HepG2 (cell line): ENCODE measurements around the gene CCDC73. TPM values are rescaled to one million over a fixed set of nuclear protein-coding genes. Genes with fewer than 3 reads are reported as not detected.

Experiments
- ATAC-seq: fragments of 200-7000 bp; cut with Tn5 transposase; 3 replicates; pipeline ENCODE4 v1.9.1; 2020; ENCODE audit warnings: mild to moderate bottlenecking, moderate library complexity
- BruUV-seq: library from RNA; stranded (reverse); fragments of 400-500 nt; replicated peaks from 2 replicates; lab custom pipeline; 2021; lab: Mats Ljungman, UMichigan
- CTCF ChIA-PET: fragments of 300-600 bp; formaldehyde crosslinking; extraction: SDS; loops from one replicate; lab custom pipeline; 2021; ENCODE audit warnings: low total read pairs, inconsistent platforms, low intra/inter-chr PET ratio; lab: Yijun Ruan, JAX
- POLR2A ChIA-PET: fragments of 350-600 bp; sonication (Branson Sonifier 250); formaldehyde crosslinking; loops from one replicate; lab custom pipeline; 2020; ENCODE audit warnings: antibody characterized with exemption, inconsistent platforms; lab: Yijun Ruan, JAX
- DNase-seq: peaks from one replicate; pipeline ENCODE4 v3.0.0-alpha.2; 2015; ENCODE audit warnings: low spot score
- FAIRE-seq: peaks from 3 replicates; lab custom pipeline; 2011; peaks lifted over from hg19 to GRCh38; lab: Jason Lieb, UNC
- H2AFZ ChIP-seq: one replicate; pipeline ENCODE4 v1.6.1; 2011; ENCODE audit warnings: low read length, inconsistent platforms
- H3K27ac ChIP-seq: fragments of 300-600 bp; 3 replicates; pipeline ENCODE4 v1.8.0; 2011; ENCODE audit warnings: mixed run types, mild to moderate bottlenecking, mixed read lengths, low read length, inconsistent platforms; ENCODE audit not compliant: insufficient read depth; ENCODE audit errors: extremely low read length
- H3K27me3 ChIP-seq, 2 experiments: fragments of 200-600 bp in 1 of 2; 2 replicates in 1 of 2; 3 replicates in 1 of 2; pipeline versions ENCODE4 v1.6.0 to v1.8.0; 2011; ENCODE audit warnings: low read length in 2 of 2, mild to moderate bottlenecking in 2 of 2, moderate library complexity in 2 of 2, inconsistent platforms in 1 of 2; ENCODE audit not compliant: insufficient read depth in 2 of 2, control insufficient read depth in 1 of 2
- H3K36me3 ChIP-seq, 2 experiments: fragments of 200-600 bp in 1 of 2; replicated peaks in 1 of 2; 2 replicates in 1 of 2; 3 replicates in 1 of 2; pipeline versions ENCODE4 v1.5.1 to v1.8.0; 2011; ENCODE audit warnings: low read length in 2 of 2, inconsistent platforms in 1 of 2; ENCODE audit not compliant: insufficient read depth in 2 of 2, control insufficient read depth in 1 of 2
- H3K4me1 ChIP-seq: 2 replicates; pipeline ENCODE4 v1.5.1; 2012; ENCODE audit warnings: low read length, inconsistent platforms; ENCODE audit not compliant: insufficient read depth
- H3K4me2 ChIP-seq: 2 replicates; pipeline ENCODE4 v1.6.0; 2011; ENCODE audit warnings: low read depth, low read length, inconsistent platforms
- H3K4me3 ChIP-seq, 3 experiments: fragments of 200-600 bp in 1 of 3; sonication (generic), shearing (Covaris generic) in 1 of 3; replicated peaks in 1 of 3; 2 replicates each; pipeline ENCODE4 v1.5.1; 2011 to 2016; ENCODE audit warnings: low read length in 3 of 3, inconsistent platforms in 2 of 3, low read depth in 2 of 3, mild to moderate bottlenecking in 2 of 3, control low read depth in 1 of 3, mixed read lengths in 1 of 3; ENCODE audit not compliant: insufficient read depth in 1 of 3
- H3K79me2 ChIP-seq: one replicate; pipeline ENCODE4 v1.6.1; 2011; ENCODE audit warnings: low read length, inconsistent platforms; ENCODE audit not compliant: insufficient read depth
- H3K9ac ChIP-seq: 2 replicates; pipeline ENCODE4 v1.6.0; 2011; ENCODE audit warnings: mild to moderate bottlenecking, low read depth, low read length, inconsistent platforms; ENCODE audit not compliant: insufficient read depth
- H3K9me3 ChIP-seq: 2 replicates; pipeline ENCODE4 v1.5.1; 2012; ENCODE audit warnings: mild to moderate bottlenecking, low read length
- H4K20me1 ChIP-seq: 2 replicates; pipeline ENCODE4 v1.6.0; 2011; ENCODE audit warnings: inconsistent platforms, mild to moderate bottlenecking, low read length, moderate library complexity; ENCODE audit not compliant: insufficient read depth
- CBX2 ChIP-seq, 2 experiments: fragments of 200-600 bp in 1 of 2; sonication (generic); formaldehyde crosslinking in 1 of 2; IDR thresholded peaks; 2 replicates each; pipeline versions ENCODE4 v1.7.0 to v1.8.1; 2018 to 2022; ENCODE audit warnings: low read depth in 2 of 2, low read length in 1 of 2, mild to moderate bottlenecking in 1 of 2, missing genetic modification reagents in 1 of 2
- HMGXB3 ChIP-seq: sonication (generic); formaldehyde crosslinking; IDR thresholded peaks from 2 replicates; pipeline ENCODE4 v1.4.0; 2020; ENCODE audit warnings: missing genetic modification reagents, borderline replicate concordance
- NFAT5 ChIP-seq: sonication (generic); formaldehyde crosslinking; IDR thresholded peaks from 2 replicates; pipeline ENCODE4 v1.4.0; 2020; ENCODE audit warnings: missing genetic modification reagents
- ZNF256 ChIP-seq: sonication (generic); formaldehyde crosslinking; conservative IDR thresholded peaks from 2 replicates; pipeline ENCODE4 v1.4.0; 2020; ENCODE audit warnings: missing genetic modification reagents
- ZNF644 ChIP-seq: IDR thresholded peaks from 2 replicates; pipeline ENCODE4 v1.6.1; 2016; ENCODE audit warnings: low read depth
- ZNF747 ChIP-seq: sonication (generic); formaldehyde crosslinking; IDR thresholded peaks from 2 replicates; pipeline ENCODE4 v1.8.1; 2023; ENCODE audit warnings: missing genetic modification reagents, mild to moderate bottlenecking, borderline replicate concordance
- WGBS: methylation state at CpG from one replicate; pipeline ENCODE4 v1.1.6; 2017; ENCODE audit warnings: low lambda C conversion rate; 5-methylcytosine and 5-hydroxymethylcytosine counted together
- in situ Hi-C: cut with HindIII; loops from 2 replicates; pipeline ENCODE4 v1.10.0; 2017; ENCODE audit warnings: low pct_unique_long_range_greater_than_20kb; ENCODE audit not compliant: extremely low pct_ligation_motif_present
- intact Hi-C: fragments of 100-400 bp; cut with micrococcal nuclease; formaldehyde crosslinking; loops from one replicate; pipeline ENCODE4 v1.10.0; 2022; ENCODE audit not compliant: unreplicated experiment
- polyA plus RNA-seq, 8 experiments: library from polyadenylated mRNA; depleted of rRNA in 3 of 8; stranded (reverse) in 7 of 8; unstranded in 1 of 8; fragments of >200 nt; fragmentation: Illumina TruSeq in 4 of 8; extraction: Trizol in 4 of 8; gene quantifications; 2 replicates each; pipeline versions ENCODE4 v1.2.1 to v1.2.3, GENCODE V29; 2011 to 2016; ENCODE audit warnings: low read depth in 4 of 8, missing spikeins in 1 of 8, mixed read lengths in 1 of 8; ENCODE audit not compliant: insufficient read depth in 1 of 8
- total RNA-seq, 5 experiments: library from RNA; depleted of rRNA; stranded (reverse); fragments of >200 nt; fragmentation: Illumina TruSeq; extraction: Trizol; gene quantifications; 2 replicates each; pipeline ENCODE4 v1.2.3, GENCODE V29; 2016; ENCODE audit warnings: low read depth in 1 of 5

CCDC73 gene
- total and polyA plus RNA-seq, 2 of the 13 experiments (the other 11 are each of a cell fraction or from before 2014, with no cell fraction given), result 0.01 to 0.11 TPM

GRCh38 chr11:32829680-32830412 is 35.4 kb upstream of the CCDC73 start, which contains the start of gene PRRG4 (continued):
- no peak for TF ChIP-seq NFAT5 (CRISPR knock-in tag)
- TF ChIP-seq CBX2 (IDR thresholded peaks at IDR 0.05; ENCODE audit: low read depth, low read length), result no peak
- TF ChIP-seq CBX2 (CRISPR knock-in tag; IDR thresholded peaks at IDR 0.05; ENCODE audit: low read depth), result no peak
- TF ChIP-seq ZNF644 (CRISPR knock-in tag), result no peak
- TF ChIP-seq, all 625 proteins: peak for 50

GRCh38 chr11:32829157-32829679 is 34.8 kb upstream of the CCDC73 start:
- ChIA-PET POLR2A (no interaction called here), CTCF (no interaction called here)
- Histone ChIP-seq H3K4me2 (peak overlapping the region; percentile 86), H3K4me1 (peaks cover 10% of the 10 kb centered on the region), H3K36me3 (no peaks in the 10 kb centered on the region), H3K27ac (no peak overlapping the region), H3K27me3 (peaks cover 0 to 5% of the 10 kb centered on the region in 2 experiments; a peak in 1 of 5 replicates), H3K79me2 (no peaks in the 10 kb centered on the region), H3K4me3 (peak overlapping the region; percentile 51 to 80 (median 64)), H4K20me1 (no peaks in the 10 kb centered on the region), H3K9ac (peak overlapping the region; percentile 55), H2AFZ (peak overlapping the region; percentile 37), H3K9me3 (no peaks in the 10 kb centered on the region)
- WGBS, result 8% methylated on average over 12 of the region's 12 CpGs
- no peak for ATAC-seq
- no peak for DNase-seq
- no peak for FAIRE-seq
- intact Hi-C loops, result no loop called here
- TSS peak; percentile 59 for BruUV-seq
- in situ Hi-C loops, result no loop called here
- TF ChIP-seq HMGXB3 (CRISPR knock-in tag) (no peak), ZNF256 (CRISPR knock-in tag) (no peak), ZNF747 (0 out of 2 replicates have a peak, but pooled peaks have one; percentile 41)
